ENCODE data around the gene TNPO2.
"Not testable (repeated sequence)": the region's sequence is repeated elsewhere in the genome, so short reads cannot be mapped to it uniquely, and the experiment has no call there.

Gene TNPO2

DNA sequence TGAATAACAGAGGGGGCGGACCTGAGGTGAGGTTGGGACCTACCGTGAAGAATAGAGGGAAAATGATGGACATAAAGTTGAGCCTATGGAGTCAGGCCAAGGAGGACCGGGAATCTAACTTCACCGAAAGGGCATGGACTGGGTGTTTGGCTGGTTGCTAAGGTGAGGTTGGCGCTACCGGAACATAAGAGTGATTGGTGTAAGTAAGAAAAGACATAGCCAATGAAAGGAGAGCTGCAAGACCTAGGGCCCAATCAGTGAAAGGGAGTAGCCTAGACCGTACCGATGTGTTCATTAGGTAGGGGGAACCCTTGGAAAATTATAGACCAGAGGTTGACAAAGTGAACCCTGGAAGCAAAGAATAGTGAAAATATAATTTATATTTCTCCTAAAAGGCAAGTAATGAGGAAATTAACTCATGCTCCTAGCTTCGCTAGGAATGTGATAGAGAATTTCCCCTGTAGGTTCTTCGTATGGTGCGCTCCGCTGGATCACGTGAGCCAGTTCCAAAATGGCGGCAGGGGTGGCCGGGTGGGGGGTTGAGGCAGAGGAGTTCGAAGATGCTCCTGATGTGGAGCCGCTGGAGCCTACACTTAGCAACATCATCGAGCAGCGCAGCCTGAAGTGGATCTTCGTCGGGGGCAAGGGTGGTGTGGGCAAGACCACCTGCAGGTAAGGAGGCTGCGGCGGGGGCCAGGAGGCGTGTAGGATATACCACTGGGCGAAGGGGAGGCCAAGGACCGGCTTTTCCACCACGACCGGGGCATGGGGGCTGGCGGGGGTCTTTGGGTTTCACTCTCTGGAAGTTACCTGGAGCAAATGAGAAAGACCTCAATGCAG lies 13.5 kb upstream of the TNPO2 start, which contains the start of gene GET3:
Gene GET3, plus strand, starts transcription at position 503 of the 840 bp plus-strand sequence. Its CDS starts 9 bp downstream, at position 512.
- peak; percentile 92 for DNase-seq

DNA sequence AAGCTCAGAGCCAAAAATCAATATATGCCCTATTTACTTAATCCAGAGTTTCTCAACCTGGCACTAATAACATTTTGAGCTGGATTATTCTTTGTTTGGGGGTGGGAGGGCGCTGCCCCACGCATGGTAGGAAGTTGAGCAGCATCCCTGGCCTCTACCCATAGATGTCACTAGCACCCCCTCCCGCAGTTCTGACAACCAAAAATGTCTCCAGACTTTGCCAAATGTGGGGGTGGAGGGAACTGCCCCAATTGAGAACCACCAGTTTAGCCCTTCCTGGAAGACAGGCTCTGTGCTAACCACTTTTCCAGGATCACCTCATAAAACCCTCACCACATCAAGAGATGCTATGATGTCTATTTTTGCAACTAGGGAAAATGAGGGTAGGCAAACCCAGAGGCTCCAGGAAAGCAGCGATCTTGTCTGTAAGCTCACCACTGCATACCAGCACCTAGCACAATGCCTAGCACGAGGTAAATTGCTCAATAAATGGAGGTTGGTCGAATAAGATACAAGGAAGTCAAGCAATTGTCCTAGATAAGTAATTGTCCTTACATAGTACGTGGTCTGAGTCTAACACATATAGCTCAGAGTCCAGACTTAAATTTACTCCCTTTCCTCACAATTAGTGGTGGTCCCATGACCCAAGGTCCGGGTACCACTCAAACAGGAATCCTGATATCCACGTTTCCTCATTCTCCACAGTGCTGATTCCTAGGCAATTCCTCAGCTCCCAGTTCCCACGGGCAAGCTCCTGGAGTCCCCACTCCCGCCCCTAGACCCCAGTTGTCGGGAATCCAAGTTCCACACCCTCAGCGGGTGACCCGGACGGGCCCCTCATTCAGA lies 9.9 kb upstream of the TNPO2 start:
- peak; percentile 36 for DNase-seq

DNA sequence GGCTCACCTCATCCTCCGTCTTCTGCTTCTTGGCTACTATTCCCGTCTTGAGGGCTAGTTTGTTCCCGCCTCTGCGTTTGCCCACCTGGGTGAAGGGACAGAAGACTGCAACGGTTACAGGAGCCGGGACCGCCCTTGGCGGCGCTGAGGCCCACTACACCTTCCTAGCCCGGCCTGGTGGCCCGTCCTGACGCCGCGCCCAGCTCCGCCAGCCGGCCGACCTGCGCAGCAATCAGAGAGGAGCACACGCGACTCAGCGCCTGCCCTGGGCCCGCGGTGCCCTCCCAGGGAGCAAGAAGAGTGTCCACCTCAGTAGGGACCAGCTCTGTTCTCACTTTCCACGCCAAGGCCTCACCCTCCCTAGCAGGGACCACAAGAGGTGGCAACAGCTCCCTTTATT lies 7.6 kb upstream of the TNPO2 start:
- DNase-seq, result no peak

DNA sequence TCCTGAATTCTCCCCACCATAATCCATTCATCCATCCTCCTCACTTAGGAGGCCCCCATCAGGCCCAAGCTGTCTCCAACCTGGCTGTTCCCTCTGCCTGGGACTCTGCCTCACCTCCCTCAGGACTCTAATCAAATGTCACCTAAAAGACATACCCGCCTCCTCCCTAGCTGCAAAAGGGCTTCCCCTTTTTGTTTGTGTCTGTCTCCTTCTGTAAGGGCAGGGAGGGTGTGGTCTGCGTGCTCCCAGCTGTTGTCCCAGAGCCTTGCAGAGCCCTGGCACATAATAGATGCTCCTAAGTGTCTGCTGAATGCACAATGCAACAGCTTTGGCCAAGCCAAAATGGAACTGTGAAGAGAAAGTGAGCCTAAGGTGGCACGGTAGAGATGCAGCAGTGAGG lies 6.3 kb upstream of the TNPO2 start:
- DNase-seq, result no peak

DNA sequence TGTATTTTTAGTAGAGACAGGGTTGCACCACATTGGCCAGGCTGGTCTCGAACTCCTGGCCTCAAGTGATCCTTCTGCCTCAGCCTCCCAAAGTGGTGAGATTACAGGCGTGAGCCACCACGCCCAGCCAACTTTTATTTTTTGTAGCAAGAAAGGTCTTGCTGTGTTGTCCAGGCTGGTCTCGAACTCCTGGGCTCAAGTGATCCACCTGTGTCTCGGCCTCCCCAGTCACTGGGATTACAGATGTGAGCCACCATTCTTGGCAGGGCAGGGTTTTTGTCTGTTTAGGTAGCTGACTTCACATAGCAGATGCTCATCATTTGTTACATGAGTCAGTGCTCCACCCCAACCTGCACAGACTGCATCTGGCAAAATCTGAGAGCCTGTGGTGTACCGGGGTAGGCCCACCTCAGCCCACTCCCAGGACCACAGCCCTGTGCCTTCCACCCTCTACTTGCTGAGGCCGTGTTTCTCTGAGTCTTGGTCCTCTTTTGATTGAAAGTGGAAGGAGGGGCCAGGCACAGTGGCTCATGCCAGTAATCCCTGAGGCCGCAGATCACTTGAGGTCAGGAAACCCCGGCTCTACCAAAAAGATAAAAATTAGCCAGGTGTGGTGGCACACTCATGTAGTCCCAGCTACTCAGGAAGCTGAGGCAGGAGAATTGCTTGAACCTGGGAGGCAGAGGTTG lies 4.2 kb upstream of the TNPO2 start:
- DNase-seq, result no peak

DNA sequence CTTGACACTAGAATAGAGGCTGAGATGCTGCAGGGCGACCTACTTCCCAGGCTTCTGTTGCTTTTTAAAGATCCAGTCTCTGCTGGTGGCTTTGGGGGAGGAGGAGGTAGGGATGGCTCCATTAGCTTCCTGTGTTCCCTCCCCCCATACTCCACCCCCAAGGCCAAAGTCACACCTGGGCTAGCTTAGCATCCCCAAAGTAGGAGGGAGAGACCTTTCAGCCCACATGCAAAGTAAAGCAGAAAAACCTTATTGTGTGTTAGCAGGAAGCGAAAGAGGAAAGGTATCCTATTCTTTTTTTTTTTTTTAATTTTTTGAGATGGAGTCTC lies 3.2 kb upstream of the TNPO2 start:
- DNase-seq, result no peak

DNA sequence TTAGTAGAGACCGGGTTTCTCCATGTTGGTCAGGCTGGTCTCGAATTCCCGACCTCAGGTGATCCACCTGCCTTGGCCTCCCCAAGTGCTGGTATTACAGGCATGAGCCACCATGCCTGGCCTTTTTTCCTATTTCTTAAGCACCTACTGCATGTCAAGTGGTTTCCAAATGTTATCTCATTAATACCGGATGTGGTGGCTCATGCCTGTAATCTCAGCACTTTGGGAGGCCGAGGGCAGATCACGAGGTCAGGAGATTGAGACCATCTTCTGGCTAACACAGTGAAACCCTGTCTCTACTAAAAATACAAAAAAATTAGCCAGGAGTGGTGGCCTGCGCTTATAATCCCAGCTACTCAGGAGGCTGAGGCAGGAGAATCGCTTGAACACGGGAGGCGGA lies 1.9 kb upstream of the TNPO2 start:
- not testable (repeated sequence) for DNase-seq

DNA sequence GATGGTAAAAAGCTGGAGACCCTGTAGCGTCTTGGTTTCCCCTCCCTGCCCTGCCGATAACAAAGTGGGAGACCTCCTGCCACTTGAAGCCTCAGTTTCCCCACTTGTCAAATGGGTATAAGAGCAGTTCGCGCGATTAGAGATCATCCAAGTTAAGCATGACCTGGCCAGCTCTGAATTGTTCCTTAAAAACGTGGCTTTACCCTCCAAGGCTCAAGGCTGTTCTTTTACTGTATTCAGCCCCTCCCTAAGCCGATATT lies 421 bp downstream of the TNPO2 start:
- DNase-seq, result no peak

DNA sequence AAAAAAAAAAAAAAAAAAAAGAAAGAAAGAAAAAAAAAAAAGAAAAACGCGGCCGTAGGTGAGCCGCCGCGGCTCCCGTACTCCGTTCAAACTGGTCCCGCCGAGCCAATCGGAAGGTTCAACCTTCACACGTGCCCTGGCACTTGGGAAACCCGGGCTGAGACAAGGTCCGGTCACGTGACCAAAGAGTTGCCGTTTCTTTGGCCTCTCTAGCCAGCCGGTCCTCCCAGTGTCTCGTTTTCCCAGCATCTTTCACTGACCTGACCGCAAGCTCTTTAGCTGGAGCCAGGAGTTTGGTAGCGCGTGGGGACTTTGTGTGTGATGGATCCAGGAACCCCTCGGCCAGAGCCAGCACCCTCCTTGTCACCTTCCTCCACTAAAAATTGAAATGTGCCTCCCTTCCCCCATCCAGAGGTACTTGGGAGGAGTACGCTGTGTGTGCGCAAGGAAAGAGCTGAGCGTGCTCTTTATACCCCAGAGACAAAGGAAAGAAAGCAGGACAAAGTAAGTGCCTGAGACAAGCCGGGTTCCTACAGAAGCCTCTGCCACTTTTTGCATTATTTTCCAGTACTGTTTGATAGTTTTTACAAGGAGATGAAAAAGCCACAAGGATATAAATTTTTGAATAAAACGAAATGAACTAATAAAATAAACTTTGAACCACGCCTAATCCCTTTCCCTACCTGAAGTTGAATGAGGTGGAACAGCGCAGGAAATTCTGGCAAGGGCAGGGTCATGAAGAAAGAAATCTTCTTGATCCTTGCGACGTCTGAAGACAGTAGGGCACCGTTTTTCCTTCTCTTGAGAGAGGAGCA lies 959 bp downstream of the TNPO2 start:
- DNase-seq, result peak; percentile 98

DNA sequence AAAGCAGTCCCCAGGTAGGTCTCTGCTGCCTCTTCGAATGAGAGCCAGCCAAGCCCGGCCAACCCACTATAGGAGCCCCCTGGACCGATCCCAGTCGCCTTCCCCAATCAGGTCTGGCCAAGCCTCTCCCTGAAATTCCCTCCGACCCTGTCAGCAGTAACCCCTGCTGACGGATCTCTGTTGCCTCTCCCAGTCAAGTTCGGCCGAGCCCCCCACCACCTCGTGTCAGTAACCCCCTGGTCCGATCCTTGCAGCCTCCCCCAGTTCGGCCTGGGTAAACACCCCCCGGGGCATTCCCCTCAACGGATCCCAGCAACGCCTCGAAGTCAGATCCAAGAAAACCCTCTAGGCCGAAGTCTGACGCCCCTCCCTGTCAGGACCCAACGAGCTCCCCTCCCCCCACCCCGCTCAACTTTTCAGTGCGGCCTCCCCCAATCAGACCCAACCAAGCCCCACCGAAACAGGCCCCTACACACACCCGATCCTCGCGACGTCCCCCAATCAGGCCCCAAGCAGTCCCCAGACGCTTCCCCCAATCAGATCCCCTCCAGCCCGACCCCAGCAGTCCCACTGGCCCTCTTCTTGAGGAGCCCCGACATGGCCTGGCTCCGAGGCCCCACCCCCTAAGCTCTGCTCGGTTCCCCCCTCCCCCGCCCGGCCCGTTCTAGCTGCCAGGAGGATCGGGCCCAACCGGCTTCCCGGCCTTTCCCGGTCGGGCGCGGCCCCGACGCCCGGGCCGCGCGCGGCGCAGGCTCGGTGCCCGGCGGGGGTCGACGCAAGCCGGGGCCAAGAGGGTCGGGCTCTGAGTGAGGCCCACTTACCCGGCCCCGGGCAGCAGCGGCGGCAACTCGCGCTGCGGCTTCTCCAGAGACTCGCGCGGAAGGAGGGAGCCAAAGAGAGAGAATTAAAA lies 1.8 kb downstream of the TNPO2 start:
- DNase-seq, result peak; percentile 30

DNA sequence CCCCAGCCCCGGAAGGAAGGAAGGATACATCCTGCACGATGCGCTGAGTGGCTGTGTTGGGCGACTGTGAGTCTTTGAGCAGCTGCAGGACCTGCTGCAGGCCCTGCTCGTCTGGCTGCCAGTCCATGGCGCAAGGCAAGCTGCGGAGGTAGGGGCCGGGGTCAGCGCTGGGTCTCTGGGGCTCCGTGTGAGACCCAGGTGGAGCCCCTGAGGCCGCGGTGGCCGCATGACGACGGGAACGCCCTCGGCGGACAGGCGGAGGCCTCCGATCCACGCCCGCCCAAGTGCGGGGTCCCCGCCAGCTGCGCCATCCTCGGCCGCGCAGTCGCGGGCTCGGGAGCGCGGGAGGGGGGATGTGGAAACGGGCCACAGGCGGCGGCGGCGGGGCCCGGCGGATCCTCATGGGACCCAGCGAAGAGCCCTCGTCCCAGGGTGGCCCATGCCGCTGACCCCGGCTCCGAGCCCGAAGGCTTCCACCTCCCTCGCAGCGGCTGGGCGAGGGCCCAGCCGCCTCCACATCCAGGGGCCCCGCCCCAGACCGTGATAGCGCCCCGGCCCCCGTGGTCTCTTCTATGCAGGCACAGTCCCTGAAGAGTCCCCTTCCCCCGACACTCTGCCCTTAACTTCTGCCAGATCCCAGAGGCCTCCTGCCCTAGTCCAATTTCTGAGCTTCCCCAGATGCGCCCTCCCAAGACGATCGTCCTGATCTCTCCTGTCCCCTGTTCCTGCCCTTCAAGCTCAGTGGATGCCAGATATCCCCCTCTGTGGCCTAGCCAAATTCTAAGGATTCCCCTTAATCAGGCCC lies 2.7 kb downstream of the TNPO2 start:
- DNase-seq, result no peak

DNA sequence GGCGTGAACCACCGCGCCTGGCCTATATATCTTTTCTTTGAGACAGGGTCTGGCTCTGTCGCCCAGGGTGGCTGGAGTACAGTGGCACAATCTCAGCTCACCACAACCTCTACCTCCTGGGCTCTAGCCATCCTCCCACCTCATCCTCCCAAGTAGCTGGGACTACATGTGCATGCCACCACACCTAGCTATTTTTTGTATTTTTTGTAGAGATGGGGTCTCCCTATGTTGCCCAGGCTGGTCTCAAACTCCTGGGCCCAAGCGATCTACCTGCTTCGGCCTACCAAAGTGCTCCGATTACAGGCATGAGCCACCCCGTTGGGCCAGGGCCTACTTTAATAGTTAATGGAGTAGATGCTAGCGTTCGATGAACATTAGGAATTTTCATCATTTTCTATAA lies 3.4 kb downstream of the TNPO2 start:
- no peak for DNase-seq

DNA sequence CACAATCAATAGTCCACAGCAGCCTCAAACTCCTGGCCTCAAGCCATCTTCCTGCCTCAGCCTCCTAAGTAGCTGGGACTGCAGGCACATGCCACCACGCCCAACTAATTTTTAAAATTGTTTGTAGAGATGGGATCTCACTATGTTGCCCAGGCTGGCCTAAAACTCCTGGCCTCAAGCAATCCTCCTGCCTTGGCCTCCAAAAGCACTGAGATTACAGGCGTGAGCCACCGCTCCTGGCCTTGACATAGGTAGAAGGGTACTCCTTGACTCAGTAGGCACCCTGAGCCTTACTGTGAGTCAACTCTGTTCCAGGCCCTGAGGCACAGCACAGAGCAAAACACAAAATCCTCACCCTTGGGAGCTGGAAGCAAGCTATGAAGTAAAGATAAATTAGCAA lies 7.8 kb downstream of the TNPO2 start:
- DNase-seq, result no peak

DNA sequence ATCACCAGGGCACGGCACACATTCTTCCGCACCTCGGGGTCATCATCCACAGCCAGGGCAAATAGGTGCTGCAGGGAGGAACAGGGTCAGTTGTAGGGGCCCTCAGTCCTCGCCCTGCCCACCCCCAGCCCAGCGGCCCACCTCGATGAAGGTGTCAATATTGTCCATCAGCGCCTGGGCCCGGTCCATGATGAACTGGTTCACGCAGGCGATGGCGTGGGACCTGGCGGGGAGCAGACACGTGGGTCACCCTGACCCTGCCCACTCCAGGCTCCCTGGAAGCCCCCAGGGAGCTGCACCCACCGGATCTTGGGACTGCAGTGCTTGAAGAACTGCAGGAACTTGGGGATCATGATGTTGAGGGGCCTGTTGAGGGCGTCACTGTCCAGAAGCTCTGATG lies 8.6 kb downstream of the TNPO2 start:
- no peak for DNase-seq

DNA sequence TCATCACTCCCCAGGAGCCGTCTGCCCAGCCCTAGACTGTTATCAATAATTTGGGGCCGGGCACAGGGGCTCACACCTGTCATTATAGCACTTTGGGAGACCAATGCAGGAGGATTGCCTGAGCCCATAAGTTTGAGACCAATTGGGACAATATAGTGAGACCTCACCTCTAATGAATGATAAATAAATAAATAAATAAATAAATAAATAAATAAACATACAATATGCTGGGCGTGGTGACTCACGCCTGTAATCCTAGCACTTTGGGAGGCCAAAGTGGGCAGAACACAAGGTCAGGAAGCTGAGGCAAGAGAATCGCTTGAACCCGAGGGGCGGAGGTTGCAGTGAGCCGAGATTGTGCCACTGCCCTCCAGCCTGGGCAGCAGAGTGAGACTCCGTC lies 10.4 kb downstream of the TNPO2 start:
- DNase-seq, result not testable (repeated sequence)

DNA sequence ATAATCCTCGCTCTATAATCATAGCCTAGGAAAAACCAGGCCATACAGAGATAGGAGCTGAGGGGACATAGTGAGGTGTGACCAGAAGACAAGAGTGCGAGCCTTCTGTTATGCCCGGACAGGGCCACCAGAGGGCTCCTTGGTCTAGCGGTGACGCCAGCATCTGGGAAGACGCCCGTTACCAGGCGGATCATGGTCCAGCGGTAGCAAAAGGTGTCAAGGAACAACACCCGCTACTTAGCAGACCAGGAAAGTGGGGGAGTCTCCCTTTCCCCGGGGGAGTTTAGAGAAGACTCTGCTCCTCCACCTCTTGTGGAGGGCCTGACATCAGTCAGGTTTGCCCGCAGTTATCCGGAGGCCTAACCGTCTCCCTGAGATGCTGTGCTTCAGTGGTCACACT lies 11.7 kb downstream of the TNPO2 start:
- DNase-seq, result not testable (repeated sequence)

DNA sequence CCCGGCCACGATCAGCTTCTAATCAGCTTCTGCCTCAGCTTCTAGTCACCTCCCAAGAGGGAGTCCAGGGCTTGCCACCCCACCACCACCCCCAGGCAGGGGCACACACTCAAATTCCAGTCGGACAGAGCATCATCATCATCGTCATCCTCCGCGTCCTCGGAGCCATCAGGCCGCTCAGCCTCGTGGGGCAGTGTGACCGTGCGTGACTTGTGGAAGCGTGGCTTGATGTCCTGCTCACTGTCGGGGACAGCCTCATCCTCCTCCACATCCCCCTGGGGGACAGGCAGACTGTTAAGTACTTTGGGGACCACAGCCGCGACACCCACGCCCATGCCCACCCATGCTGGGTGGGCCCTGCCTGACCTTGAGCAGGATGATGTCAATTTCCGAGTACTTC lies 12.5 kb downstream of the TNPO2 start:
- DNase-seq, result no peak

DNA sequence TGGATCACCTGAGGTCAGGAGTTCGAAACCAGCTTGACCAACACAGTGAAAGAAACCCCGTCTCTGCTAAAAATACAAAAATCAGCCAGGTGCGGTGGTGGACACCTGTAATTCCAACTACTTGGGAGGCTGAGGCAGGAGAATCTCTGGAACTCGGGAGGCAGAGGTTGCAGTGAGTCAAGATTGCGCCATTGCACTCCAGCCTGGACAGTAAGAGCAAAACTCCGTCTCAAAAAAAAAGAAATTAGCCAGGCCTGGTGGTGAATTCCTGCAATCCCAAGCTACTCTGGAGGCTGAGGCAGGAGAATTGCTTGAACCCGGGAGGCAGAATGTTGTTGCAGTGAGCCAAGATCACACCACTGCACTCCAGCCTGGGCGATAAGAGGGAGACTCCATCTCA lies 15.1 kb downstream of the TNPO2 start:
- no peak for DNase-seq

DNA sequence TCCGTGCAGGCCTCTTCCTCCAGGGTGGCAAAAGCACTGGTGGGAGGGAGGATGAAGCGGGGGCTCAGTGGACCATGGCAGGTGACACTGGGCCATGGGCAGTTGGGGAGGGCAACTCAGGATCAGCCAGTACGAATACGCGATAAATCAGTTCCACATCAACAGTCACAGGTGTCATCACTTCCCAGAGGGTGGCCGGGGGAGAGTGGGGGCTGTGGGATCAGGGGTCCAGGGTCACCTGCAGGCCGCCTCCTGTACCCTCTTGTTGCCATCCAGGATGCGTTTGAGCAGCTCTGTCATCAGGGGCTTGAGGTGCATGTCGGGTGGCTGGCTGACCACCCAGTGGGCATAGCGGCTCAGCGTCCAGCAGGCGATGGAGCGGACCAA lies 17.4 kb downstream of the TNPO2 start:
- DNase-seq, result no peak

DNA sequence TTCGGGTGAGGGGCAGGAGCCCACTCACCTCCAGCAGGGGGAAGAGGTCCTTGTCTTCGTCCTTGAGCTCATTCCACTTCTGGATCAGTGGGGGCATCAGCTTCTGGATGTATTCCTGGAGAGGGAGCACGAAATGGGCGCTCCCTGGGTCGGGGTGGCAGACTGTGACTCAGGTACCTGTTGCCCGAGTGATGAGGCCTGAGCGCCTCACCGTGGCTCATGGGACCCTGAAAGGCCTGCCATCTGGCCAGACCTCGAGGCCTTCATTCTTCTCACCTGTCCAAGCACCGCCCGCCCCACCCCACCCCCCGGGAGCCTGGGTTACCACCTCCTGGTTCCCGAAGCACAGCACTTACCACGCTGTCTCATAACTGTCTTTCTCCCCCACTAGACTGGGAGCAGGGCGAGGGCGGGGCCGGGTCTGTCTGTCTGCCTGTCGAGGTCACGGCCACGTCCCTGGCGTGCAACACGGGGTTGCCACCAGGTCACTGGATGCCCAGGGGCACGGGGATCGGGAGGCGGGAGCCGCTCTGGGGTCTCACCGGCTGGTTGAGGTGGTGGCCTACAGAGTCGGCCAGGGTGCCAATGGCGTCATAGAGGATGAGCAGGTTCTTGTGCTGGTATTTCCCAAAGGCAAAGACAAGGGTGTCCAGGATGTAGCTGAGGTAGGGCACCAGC lies 17.9 kb downstream of the TNPO2 start:
- no peak for DNase-seq

All from CD4-positive, alpha-beta T cell treated with Interleukin-4 for 4 hours (primary cell).